Inflammatory macrophage (primary cell): Measurements from ENCODE around the gene ABCA12.

Experiments
- DNase-seq, 2 donors: peaks; one replicate each; pipeline ENCODE4 v3.0.0-alpha.2; 2020 to 2022

Gene ABCA12

DNA sequence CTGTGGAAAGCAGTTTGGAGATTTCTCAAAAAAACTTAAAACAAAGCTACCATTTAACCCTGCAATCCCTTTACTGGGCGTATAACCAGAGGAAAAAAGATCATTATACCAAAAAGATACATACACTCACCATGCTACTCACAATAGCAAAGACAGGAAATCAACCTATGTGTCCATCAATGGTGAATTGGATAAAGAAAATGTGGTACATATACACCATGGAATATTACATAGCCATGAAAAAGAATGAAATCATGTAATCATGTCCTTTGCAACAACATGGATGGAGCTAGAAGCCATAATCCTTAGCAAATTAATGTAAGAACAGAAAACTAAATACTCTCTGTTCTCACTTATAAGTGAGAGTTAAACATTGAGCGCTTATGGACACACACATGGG, 18.6 kb downstream of the ABCA12 start:
- DNase-seq = no peak

DNA sequence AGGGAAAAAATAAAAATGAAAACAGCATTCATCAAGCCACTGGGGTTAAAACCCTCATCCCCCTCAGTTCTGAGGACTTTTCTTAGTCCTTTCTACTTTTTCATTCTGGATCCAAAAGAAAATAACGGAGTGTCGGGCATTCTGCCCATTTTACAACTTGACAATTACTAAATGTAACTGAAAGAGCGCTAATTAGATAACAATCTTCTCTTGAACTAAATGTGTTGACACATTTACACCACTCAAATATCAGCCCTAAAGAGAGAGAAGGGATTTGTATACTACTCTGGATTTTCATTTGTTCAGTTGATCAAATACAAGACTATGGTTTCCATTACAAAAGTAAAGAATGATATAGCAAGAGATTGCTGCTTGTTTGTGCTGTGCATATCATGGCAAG, 27.5 kb downstream of the ABCA12 start:
- no peak for DNase-seq

DNA sequence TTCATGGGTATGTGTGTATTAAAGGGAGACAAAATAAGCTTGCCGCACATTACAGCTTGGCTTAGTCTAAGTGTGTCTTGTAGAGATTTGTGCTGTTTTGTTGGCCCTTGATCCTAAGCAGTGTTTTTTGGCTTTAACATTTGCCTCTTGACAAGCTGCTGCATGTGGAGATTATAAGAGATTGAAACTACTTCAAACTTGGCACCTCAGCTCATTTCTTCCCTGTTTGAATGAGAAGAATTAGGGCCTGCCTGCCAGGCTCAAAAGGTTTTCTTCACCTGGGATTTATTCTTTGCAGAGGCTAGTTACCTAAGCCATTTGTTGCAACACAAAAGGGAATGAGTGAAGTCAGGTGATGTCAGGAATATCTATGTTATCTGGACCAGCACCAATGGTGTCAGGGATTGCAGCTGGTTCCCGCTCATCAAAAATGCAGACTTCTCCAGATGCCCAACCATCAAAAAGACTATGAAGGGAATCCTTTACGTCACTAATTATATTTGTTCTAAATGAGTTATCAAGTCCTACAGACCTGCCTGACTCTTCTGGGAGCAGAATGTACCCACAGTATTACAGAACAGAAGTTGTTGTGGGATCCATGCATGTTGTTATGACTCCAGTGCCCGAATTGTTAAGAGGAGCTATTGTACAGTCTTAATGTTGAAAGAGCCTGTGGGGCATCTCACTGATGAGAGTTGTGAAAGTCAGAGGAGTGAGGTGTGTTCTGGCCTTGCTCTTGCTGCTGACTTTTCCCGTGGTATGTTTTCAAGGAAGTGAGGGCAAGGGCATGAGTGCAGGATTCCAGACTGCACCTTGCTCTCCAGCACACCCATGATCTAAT, 31.0 kb downstream of the ABCA12 start:
- no peak for DNase-seq

DNA sequence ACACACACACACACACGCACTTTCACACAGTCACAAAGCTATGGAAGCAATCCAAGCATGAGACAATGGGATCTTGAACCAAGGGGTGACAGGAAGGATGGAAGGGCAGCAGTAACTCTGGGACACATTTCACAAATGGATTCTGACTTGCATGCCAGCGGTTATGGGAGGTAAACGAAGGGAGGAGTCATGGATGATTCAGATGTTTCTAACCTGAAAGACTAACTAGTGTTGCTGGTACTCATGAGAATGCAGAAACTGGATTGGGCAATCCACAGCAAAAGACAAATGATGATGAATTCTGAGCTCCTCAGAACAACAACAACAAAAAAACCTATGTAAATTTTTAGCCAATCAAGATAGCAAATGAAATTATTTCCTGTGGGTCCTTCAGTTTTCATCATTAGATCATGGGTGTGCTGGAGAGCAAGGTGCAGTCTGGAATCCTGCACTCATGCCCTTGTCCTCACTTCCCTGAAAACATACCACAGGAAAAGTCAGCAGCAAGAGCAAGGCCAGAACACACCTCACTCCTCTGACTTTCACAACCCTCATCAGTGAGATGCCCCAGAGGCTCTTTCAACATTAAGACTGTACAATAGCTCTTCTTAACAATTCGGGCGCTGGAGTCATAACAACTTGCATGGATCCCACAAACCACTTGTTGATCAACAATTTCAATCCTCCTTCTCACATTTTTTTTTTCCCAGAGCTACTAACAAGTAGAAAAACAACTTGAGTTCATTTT, 32.6 kb downstream of the ABCA12 start:
- no peak for DNase-seq

DNA sequence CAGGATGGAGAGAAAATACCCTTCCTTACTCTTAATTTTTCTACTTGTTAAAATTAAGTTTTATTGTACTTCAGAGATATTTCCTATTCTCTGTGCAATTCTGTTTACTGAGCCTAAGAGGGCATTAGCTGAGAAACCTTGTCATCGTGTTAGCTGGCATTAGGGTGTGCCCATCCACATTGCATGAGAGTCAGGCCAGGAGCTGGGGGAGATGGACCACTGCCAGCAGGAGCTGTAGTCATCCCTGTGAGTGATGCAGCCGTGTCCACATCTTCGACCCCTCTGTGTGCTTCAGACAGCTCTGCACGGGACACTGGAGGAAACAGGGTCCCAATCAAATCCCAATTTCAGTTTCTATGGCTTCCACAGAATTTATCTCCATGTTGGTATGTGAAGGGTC, 34.2 kb downstream of the ABCA12 start:
- DNase-seq = no peak

DNA sequence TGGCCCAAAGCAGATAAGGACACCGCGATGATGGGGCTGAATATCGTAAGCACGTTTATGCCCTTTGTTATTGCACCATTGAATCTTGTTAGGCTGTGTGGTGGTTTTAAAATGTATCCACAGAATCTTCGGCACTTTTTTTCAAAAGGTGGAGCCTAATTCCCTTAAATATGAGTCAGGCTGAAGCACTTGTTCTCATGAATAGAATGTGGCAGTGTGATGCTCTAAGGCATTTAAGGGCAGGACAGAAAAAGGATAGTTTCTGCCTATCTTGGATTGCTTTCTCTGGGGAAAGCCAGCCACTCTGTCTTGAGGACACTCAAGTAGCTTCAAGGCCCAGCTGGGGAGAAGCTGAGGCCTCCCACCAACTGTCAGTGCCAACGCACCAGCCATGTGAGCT, 39.6 kb downstream of the ABCA12 start:
- no peak for DNase-seq

DNA sequence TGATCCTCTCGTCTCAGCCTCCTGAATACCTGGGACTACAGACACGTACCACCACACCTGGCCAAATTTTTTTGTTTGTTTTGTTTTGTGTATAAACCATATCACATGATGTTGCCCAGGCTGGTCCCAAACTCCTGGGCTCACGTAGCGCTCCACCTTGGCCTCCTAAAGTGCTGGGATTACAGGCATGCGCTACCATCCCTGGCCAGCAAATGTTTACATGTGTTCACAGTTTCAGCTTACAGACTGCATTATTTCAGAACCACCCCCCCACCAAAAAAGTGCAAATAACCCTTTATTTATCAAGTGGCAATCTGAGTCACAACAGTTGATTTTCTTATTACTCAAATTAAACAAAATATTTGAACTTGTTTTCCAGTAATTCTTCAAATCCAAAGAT, 54.3 kb downstream of the ABCA12 start:
- DNase-seq = no peak

DNA sequence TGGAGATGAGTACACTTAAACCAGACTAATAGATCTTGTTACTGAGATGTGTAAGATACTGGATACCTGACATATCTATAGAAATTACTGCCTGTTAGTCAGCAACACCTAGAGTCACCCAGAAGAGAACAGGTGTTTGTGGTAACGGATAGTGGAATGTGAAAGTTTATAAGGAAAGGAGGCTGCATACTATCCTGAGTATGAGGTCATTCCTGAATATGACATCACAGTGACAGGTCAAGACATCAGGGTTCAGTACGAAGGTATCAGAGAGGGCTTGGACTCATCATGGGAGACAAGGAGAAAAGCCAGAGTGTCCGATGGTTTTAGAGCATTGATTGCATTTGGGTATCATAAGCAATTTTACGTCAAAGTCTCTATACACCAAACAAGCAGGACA, 55.3 kb downstream of the ABCA12 start:
- no peak for DNase-seq

DNA sequence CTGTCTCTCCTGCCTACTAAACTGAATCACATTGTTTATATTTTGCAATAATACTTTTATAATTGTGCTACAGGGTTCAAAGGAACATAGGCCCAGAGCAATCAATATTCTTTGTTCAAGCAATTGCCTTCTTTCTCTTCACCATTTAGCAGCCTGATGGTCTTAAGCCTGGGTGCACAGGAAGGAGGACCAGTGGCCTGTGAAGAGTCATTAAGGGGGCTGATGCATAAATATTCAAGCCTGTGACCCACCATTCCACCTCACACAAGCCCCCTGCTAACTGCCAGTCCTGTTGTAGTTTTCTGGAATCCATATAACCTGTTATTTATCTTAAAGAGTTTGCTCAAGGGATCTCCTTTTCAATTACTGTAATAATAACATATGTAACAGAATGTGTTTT, 56.0 kb downstream of the ABCA12 start:
- DNase-seq = no peak

DNA sequence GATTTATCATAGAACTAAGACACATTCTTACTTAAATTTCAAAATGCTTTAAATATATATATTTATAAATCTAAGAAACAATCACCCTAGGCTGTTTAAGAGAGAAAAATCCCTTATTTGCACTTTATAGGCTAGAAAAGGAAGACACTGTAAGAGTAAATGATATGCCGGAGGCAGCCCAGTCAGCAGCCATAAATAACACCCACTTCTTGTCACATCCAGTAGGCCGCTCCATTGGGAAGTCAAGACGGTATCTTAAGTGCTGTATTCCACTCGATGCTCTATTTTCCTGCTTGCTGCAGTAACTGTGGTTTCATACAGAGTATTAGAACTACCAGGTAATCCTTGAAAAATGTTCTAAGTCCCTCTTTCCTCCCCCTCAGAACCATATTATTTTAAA, 57.9 kb downstream of the ABCA12 start:
- no peak for DNase-seq

DNA sequence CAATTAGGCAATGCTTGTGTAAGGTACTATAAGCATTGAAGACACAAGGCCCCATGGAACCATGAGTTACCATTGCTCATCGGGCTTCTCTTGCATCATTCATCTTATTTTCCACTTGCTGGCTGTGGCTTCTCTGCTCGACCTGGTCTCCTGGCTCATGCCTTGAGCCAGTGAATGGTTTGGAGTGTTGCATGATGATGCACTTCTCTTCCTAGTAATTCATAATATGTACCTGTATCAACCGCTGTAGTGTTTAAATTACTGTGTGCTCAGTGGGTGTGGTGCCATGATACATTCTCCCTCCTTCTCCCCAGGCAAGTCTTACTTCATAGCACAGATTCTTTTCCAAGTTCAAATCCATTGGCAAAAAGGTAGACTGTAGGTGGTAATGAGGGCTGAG, 66.8 kb downstream of the ABCA12 start:
- DNase-seq = no peak

DNA sequence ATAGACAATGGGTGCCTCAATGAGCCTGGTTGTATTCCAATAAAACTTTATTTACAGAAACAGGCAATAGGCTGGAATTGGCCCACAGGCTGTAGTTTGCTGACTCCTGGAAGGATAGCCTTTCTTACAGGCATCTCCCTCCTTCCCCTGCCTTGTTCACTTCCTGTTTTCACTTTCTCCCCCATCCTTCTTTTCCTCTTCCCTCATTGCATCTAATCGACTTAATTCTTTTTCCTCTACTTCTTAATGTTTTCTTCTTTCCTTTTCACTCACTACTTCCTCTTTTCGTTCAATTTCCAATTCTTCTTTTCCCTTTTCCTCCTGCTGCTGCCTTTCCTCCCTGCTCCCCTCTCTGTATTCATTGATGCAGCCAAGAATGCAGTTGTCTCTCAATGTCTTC, 70.0 kb downstream of the ABCA12 start:
- DNase-seq = no peak

DNA sequence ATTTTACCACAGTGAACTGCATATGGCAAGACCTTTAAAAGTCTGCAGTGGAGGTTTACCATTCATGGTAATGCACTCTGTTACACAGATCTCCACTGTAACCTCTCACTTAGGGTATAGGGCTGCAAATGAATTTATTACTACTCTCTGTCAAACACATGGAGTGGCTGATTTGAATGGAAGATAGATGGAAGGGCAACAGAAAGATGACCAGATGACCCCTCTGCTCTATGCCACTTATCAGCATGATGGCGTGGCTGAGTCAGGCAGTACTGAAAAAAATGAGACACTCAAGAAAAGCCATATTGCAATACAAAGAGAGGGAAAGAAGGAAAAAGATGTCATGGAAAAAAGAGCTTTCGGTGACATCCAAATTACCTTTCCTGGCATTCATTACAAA, 72.3 kb downstream of the ABCA12 start:
- DNase-seq = no peak

DNA sequence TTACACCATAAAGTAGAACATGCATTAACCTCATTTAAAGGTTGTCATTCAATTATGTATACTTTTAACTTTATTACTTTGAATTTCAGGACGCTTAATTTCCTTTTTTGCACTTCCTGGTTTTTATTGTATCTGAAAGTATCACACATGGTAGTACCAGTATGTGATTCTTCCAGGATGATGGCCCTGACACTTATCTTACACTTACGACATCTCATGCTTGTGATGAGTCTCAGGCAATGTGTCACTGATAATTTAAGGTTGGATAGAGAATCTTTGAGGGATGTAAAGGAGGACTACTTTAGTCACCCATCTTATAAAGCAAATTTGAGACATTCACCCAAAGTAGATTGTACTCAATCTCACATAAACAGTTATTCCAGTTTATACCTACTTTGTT, 74.9 kb downstream of the ABCA12 start:
- no peak for DNase-seq

DNA sequence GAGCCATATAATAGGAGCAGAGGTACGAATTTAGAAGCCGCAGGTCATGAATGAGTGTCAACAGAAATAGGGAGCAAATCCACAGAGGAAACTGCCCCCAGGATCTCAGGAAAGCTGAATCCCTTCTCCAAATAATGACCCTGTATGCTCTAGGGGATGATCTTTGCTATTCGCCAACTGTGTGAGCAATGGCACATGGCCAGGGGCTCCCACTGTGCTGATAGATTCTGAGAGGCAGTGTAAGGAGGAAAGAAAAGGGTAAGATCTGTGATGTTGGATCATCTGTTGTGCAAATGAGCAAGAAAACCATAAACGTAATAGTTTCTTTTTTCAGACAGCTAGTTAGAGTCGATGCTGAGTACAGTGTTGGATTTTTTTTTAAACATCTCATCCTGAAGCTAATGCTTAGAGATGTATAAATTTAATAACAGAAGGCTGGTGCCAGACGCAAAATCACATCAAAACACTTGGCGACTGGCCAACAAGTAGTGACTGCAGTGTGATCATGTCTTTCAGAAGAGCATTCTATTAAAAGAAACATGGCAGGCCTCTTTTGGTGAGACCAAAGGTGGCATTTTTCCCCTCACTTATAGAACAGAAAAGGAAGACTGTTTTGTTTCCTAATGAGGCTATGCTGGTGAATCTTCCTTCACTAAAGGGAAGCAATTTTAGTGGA, 77.4 kb downstream of the ABCA12 start:
- no peak for DNase-seq

DNA sequence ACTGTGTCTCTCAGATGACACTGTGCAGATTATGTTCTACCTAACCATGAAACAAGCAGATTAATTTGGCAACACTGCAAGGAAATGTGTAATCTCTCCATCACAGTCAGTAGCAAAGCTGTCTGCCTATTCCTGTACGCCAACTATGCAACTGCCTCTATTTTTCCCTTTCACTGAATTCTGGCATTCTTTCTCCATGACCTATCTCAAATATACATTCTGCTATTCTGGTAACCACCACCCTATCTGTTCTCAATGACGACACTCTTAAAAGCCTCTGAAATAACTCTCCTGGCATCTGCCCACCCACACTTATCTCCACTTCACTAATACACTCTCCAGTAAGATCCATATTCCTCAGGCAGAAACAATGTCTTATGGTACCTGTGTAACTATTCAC, 78.7 kb downstream of the ABCA12 start:
- no peak for DNase-seq

DNA sequence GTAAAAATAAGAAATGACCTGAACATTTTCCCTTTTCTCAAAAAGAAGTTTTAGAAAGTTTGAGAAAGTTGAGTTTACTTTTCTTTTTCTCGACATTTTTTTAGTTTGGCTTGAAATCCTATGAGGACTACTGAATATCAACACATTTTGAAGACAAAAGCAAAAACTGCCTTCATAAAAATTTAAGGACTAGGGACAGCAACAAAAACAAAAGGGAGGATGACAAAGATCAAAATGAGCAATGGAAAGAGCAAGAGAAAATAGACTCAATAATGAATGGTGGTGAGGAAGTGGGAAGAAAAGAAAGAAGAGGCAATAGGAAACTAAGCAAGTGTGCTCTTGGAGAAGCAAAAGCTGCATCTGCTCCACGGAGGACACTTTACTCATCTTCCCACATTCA, 82.5 kb downstream of the ABCA12 start:
- no peak for DNase-seq

DNA sequence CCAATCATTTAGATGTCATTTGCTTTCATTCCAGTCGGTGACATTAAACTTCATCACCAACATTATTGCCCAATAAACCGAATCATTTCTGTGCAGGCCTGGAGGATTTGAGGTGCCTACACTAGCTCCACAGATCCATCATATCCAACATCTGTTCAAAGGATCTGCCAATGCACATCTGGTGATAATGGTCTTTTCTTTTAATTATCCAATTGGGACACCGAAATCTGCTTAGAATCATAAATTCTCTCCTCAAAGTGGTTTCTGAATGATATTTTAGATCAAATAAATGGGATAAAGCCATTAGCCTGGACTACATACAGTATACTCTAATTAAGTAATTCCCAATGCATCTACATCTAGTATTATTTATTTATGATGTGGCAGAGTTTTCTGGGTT, 85.6 kb downstream of the ABCA12 start:
- DNase-seq = no peak

DNA sequence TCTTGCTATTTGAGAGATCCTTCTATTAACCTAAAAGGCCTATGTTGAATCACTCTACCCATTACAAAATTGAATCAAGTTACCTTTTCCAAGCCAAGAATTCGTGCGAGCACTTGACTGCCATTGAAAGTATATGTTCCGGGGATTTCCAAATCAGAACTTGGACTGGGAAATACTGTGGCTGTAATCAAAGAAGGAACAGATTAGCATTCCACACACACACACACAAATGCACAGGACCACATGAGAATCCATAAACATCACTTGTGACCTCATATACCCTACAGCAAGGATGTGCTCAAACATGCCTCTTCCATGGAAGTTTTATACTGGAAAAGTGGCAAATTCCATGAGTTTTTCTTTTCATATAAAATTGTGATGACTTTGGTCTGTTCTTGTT, 86.0 kb downstream of the ABCA12 start:
- DNase-seq = no peak

DNA sequence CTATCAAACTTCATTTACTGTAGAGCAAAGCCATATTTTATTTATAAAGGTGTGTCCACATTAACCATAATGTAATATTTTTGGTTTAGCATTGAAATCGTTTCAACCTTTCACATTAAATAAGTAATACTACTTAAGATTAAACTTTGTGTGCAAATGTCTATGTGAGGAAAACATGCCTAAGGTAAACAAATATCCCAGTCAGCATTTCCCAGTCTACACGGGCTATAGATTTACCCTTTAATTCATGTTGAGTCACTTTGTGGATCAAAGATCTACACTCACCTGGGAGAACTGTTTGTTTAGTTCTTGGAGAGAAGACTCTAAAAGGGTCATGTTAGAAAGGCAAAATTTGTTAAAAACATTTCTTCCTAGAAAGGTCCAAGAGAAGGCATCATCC, 89.1 kb downstream of the ABCA12 start:
- DNase-seq = no peak

DNA sequence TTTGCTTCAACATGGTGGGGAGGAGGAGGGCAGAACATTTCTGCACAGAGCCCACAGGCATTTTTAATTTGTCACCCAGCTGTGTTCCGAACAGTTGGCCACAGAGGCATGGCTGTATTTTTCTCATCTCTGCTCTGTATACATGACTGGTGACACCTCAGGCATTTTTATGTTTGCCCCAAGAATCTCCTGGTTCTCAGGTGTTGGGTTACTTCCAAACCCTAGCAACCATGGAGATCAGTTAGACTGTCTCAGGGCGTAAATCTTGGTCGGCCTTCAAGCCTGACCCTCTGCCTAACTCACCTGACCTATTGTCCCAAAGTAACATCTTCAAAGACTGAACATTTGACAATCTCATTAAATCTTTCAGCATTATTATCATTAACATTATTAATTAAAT, 100.0 kb downstream of the ABCA12 start:
- no peak for DNase-seq

DNA sequence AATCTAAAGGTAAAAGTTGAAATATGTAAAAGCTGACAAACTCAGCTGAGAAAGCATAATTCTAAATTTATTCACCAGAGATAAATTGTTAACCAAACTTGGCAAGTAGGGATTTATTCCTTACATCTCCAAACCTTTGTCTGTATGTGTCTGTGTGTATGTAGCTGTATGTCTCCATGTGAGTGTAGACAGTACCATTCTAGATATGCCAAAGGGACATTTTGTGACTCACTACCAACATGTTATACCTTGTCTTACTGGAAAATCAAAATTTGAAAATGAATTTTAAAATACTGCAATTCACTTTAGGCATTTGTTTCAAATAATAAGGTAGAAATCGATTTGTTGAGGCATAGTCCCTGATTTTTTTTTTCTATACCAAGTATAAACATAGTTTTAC, 102.1 kb downstream of the ABCA12 start:
- no peak for DNase-seq

DNA sequence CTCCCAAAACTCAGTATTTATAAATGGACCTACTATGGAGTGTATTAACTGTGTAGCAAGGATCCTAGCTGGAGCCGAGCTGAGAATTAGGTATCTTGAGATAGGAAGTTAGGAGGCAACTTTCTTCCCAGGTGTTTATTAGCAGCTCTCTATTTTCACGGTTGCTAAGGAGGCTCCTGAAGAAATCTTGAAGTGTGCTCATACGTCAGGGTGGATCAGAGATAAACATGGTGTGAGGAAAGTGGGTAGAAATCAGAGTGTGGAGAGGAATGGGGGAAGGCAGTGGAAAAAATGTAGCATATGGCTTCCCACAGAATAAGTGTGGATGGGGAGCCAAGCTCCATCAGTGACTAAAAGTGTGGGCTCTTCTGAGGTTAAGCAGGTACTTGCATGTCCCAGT, 104.3 kb downstream of the ABCA12 start:
- DNase-seq = no peak

DNA sequence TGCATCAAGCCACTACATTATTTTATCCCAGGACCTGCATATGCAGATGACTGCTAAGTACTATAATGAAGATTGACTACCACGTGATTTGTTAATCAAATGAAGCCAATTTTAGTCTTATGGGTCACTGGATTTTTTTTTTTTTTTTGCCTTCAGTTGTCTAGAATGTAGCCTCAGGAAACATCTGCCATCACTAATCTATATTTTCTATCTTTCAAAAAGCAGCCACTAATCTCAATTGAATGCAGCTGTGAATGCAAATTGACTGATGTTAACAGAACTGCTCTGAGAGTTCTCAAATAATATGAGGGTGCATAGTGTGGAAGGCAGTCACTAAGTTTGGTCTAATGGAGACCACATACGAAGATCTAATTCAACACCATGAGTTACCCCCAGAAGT, 106.3 kb downstream of the ABCA12 start:
- DNase-seq = no peak
